Tibial nerve (tissue), 4 donors: ENCODE measurements around the gene NKX6-2. TPM values are rescaled to one million over a fixed set of nuclear protein-coding genes. Genes with fewer than 3 reads are reported as not detected.

Source experiments
- DNase-seq, 2 donors: peaks; one replicate each; pipeline ENCODE4 v3.0.0-alpha.2; 2019; ENCODE audit warnings: low spot score in 2 of 2
- H3K27ac ChIP-seq, 4 donors: fragments of 200-600 bp; sonication (generic) in 3 of 4; one replicate each; pipeline ENCODE4 v1.5.1; 2017 to 2019; ENCODE audit warnings: mild to moderate bottlenecking in 1 of 4
- H3K27me3 ChIP-seq, 2 donors: fragments of 200-600 bp; sonication (generic) in 1 of 2; one replicate each; pipeline versions ENCODE4 v1.5.1 to v1.6.0; 2017 to 2019
- H3K36me3 ChIP-seq, 3 donors: fragments of 200-600 bp; sonication (generic); one replicate each; pipeline ENCODE4 v1.5.1; 2018 to 2019
- H3K4me1 ChIP-seq, 4 donors: fragments of 200-600 bp; sonication (generic) in 3 of 4; one replicate each; pipeline ENCODE4 v1.5.1; 2017 to 2019
- H3K4me3 ChIP-seq, 4 donors: fragments of 200-600 bp; sonication (generic) in 3 of 4; one replicate each; pipeline ENCODE4 v1.5.1; 2017 to 2019; ENCODE audit warnings: mild to moderate bottlenecking in 1 of 4, moderate library complexity in 1 of 4
- H3K9me3 ChIP-seq, 4 donors: fragments of 200-600 bp; sonication (generic) in 3 of 4; one replicate each; pipeline ENCODE4 v1.5.1; 2017 to 2019
- CTCF ChIP-seq, 5 experiments: fragments of 200-600 bp in 3 of 5; fragments of 450-650 bp in 2 of 5; sonication (generic) in 3 of 5; IDR thresholded peaks; one replicate each; pipeline ENCODE4 v1.5.1; 2016 to 2019; ENCODE audit warnings: antibody characterized with exemption in 5 of 5, mild to moderate bottlenecking in 3 of 5, moderate library complexity in 2 of 5
- EP300 ChIP-seq, 2 donors: sonication (generic); formaldehyde crosslinking; IDR thresholded peaks; one replicate each; pipeline ENCODE4 v1.6.1; 2017; ENCODE audit warnings: antibody characterized with exemption in 2 of 2, mild to moderate bottlenecking in 1 of 2
- POLR2A ChIP-seq, 2 donors: fragments of 450-650 bp; IDR thresholded peaks; one replicate each; pipeline ENCODE4 v1.6.1; 2017; ENCODE audit warnings: antibody characterized with exemption in 2 of 2, mild to moderate bottlenecking in 2 of 2, moderate library complexity in 2 of 2
- WGBS, 2 donors: methylation state at CpG; one replicate each; pipeline ENCODE4 v1.1.5; 2018; 5-methylcytosine and 5-hydroxymethylcytosine counted together
- total RNA-seq, 4 donors: library from RNA; depleted of rRNA; stranded (reverse); fragments of >200 nt; gene quantifications; one replicate each; pipeline ENCODE4 v1.1.0, GENCODE V29; 2016

Gene NKX6-2
- total RNA-seq, 4 donors from 2014 or later: 0.20 to 10.3 (median 2.5) TPM

GRCh38 chr10:132768346-132769248 lies 17.4 kb downstream of the NKX6-2 start:
- DNase-seq: no peak
- WGBS, 2 donors: 97 to 98% methylated on average over 39 to 41 of the region's 41 CpGs
- H3K36me3 ChIP-seq: peaks cover 0 to 74% (median 0%) of the 10 kb centered on the region in 3 donors

GRCh38 chr10:132766291-132766690 lies 19.7 kb downstream of the NKX6-2 start:
- Histone ChIP-seq H3K4me1 (no peaks in the 10 kb centered on the region), H3K4me3 (no peak overlapping the region), H3K27ac (no peak overlapping the region), H3K9me3 (no peaks in the 10 kb centered on the region), H3K27me3 (no peaks in the 10 kb centered on the region), H3K36me3 (peaks cover 0 to 69% (median 0%) of the 10 kb centered on the region in 3 donors)
- WGBS, 2 donors: 93 to 94% methylated on average over 13 of the region's 13 CpGs
- TF ChIP-seq CTCF (IDR thresholded peaks at IDR 0.05) (no peak), POLR2A (IDR thresholded peaks at IDR 0.05) (no peak), EP300 (IDR thresholded peaks at IDR 0.05) (no peak)
- no peak for DNase-seq

More at GRCh38 chr10:132768346-132769248, 17.4 kb downstream of the NKX6-2 start:
- Histone ChIP-seq H3K27ac (no peak overlapping the region), H3K27me3 (no peaks in the 10 kb centered on the region), H3K4me1 (no peaks in the 10 kb centered on the region), H3K4me3 (no peak overlapping the region), H3K9me3 (no peaks in the 10 kb centered on the region)
- no peak for TF ChIP-seq EP300 (IDR thresholded peaks at IDR 0.05)
- no peak for TF ChIP-seq POLR2A (IDR thresholded peaks at IDR 0.05)
- no peak for TF ChIP-seq CTCF (IDR thresholded peaks at IDR 0.05)

GRCh38 chr10:132765435-132765834 lies 20.5 kb downstream of the NKX6-2 start:
- Histone ChIP-seq H3K4me3 (no peak overlapping the region), H3K27ac (no peak overlapping the region), H3K27me3 (no peaks in the 10 kb centered on the region), H3K9me3 (no peaks in the 10 kb centered on the region), H3K4me1 (no peaks in the 10 kb centered on the region), H3K36me3 (peaks cover 0 to 68% (median 3%) of the 10 kb centered on the region in 3 donors)
- no peak for DNase-seq
- 84 to 88% methylated on average over 11 of the region's 11 CpGs for WGBS, 2 donors
- TF ChIP-seq EP300 (IDR thresholded peaks at IDR 0.05): no peak
- no peak for TF ChIP-seq CTCF (IDR thresholded peaks at IDR 0.05)
- no peak for TF ChIP-seq POLR2A (IDR thresholded peaks at IDR 0.05)

GRCh38 chr10:132764108-132764507 lies 21.8 kb downstream of the NKX6-2 start:
- no peak for TF ChIP-seq CTCF (IDR thresholded peaks at IDR 0.05)
- H3K9me3 ChIP-seq: no peaks in the 10 kb centered on the region
- no peak for DNase-seq
- no peak overlapping the region for H3K27ac ChIP-seq
- H3K4me1 ChIP-seq: no peaks in the 10 kb centered on the region
- no peaks in the 10 kb centered on the region for H3K27me3 ChIP-seq
- WGBS, 2 donors: 75 to 83% methylated on average over 9 to 11 of the region's 11 CpGs
- peaks cover 0 to 68% (median 3%) of the 10 kb centered on the region in 3 donors for H3K36me3 ChIP-seq
- no peak overlapping the region for H3K4me3 ChIP-seq

GRCh38 chr10:132763545-132763944 lies 22.4 kb downstream of the NKX6-2 start:
- no peak overlapping the region for H3K4me3 ChIP-seq
- no peaks in the 10 kb centered on the region for H3K27me3 ChIP-seq
- DNase-seq: no peak
- WGBS, 2 donors: 95 to 97% methylated on average over 5 of the region's 5 CpGs
- H3K27ac ChIP-seq: no peak overlapping the region
- H3K4me1 ChIP-seq: no peaks in the 10 kb centered on the region
- peaks cover 0 to 68% (median 3%) of the 10 kb centered on the region in 3 donors for H3K36me3 ChIP-seq
- no peak for TF ChIP-seq EP300 (IDR thresholded peaks at IDR 0.05)
- TF ChIP-seq CTCF (IDR thresholded peaks at IDR 0.05): no peak
- TF ChIP-seq POLR2A (IDR thresholded peaks at IDR 0.05): no peak
- no peaks in the 10 kb centered on the region for H3K9me3 ChIP-seq
